ENCODE measurements around the gene WARS2.
"Not testable (repeated sequence)": the region's sequence is repeated elsewhere in the genome, so short reads cannot be mapped to it uniquely, and the experiment has no call there.

WARS2 gene

GRCh38 chr1:119139403-119139802 is 1.1 kb downstream of the WARS2 start:
- DNase-seq (ENCODE audit: low read depth): no peak

- DNase-seq (ENCODE audit: low read depth): no peak
Measured at GRCh38 chr1:119136401-119136800, 4.1 kb downstream of the WARS2 start.

- no peak for DNase-seq (ENCODE audit: low read depth)
Measured at GRCh38 chr1:119133987-119134386, 6.5 kb downstream of the WARS2 start.

GRCh38 chr1:119132179-119132578 is 8.3 kb downstream of the WARS2 start:
- DNase-seq (ENCODE audit: low read depth): no peak

GRCh38 chr1:119125874-119126273 is 14.6 kb downstream of the WARS2 start:
- DNase-seq (ENCODE audit: low read depth): no peak

- no peak for DNase-seq (ENCODE audit: low read depth)
Measured at GRCh38 chr1:119124764-119125163, 15.7 kb downstream of the WARS2 start.

- not testable (repeated sequence) for DNase-seq (ENCODE audit: low read depth)
Measured at GRCh38 chr1:119121872-119122271, 18.6 kb downstream of the WARS2 start.

GRCh38 chr1:119116725-119117124 is 23.7 kb downstream of the WARS2 start:
- no peak for DNase-seq (ENCODE audit: low read depth)

GRCh38 chr1:119115736-119116135 is 24.7 kb downstream of the WARS2 start:
- DNase-seq (ENCODE audit: low read depth): no peak

- no peak for DNase-seq (ENCODE audit: low read depth)
Measured at GRCh38 chr1:119115311-119115710, 25.1 kb downstream of the WARS2 start.

GRCh38 chr1:119114786-119115185 is 25.7 kb downstream of the WARS2 start:
- no peak for DNase-seq (ENCODE audit: low read depth)

- no peak for DNase-seq (ENCODE audit: low read depth)
Measured at GRCh38 chr1:119112791-119113190, 27.7 kb downstream of the WARS2 start.

- DNase-seq (ENCODE audit: low read depth): no peak
Measured at GRCh38 chr1:119112244-119112643, 28.2 kb downstream of the WARS2 start.

- no peak for DNase-seq (ENCODE audit: low read depth)
Measured at GRCh38 chr1:119108988-119109387, 31.5 kb downstream of the WARS2 start.

GRCh38 chr1:119103764-119104163 is 36.7 kb downstream of the WARS2 start:
- DNase-seq (ENCODE audit: low read depth): no peak

GRCh38 chr1:119102051-119102450 is 38.4 kb downstream of the WARS2 start:
- DNase-seq (ENCODE audit: low read depth): no peak

- no peak for DNase-seq (ENCODE audit: low read depth)
Measured at GRCh38 chr1:119101563-119101962, 38.9 kb downstream of the WARS2 start.

- DNase-seq (ENCODE audit: low read depth): no peak
Measured at GRCh38 chr1:119099775-119100174, 40.7 kb downstream of the WARS2 start.

GRCh38 chr1:119097380-119097779 is 43.1 kb downstream of the WARS2 start:
- DNase-seq (ENCODE audit: low read depth): no peak

GRCh38 chr1:119093721-119094120 is 46.7 kb downstream of the WARS2 start:
- DNase-seq (ENCODE audit: low read depth): no peak

- no peak for DNase-seq (ENCODE audit: low read depth)
Measured at GRCh38 chr1:119091618-119092017, 48.8 kb downstream of the WARS2 start.

GRCh38 chr1:119090250-119090649 is 50.2 kb downstream of the WARS2 start:
- no peak for DNase-seq (ENCODE audit: low read depth)

GRCh38 chr1:119086830-119087229 is 53.6 kb downstream of the WARS2 start:
- DNase-seq (ENCODE audit: low read depth): no peak

GRCh38 chr1:119084798-119085197 is 55.7 kb downstream of the WARS2 start:
- no peak for DNase-seq (ENCODE audit: low read depth)

- DNase-seq (ENCODE audit: low read depth): no peak
Measured at GRCh38 chr1:119083980-119084379, 56.5 kb downstream of the WARS2 start.

All from stimulated activated CD8-positive, alpha-beta memory T cell treated with anti-CD3 and anti-CD28 coated beads, Interleukin-7, amount 100 ng/mL, for 24 hours (primary cell).